Esophagus squamous epithelium (tissue), 5 donors: ENCODE data around the gene AREL1. TPM values are rescaled to one million over a fixed set of nuclear protein-coding genes. Genes with fewer than 3 reads are reported as not detected.
A peak's percentile ranks its signal among the peaks of the same experiment; 100 is the strongest.

Experiments used
- DNase-seq: peaks from one replicate; lab custom pipeline; 2025; lab: John Stamatoyannopoulos, UW
- H3K27ac ChIP-seq, 4 donors: fragments of 200-600 bp; sonication (generic); one replicate each; pipeline ENCODE4 v1.5.1; 2016 to 2019; ENCODE audit warnings: mild to moderate bottlenecking in 1 of 4
- H3K27me3 ChIP-seq, 4 donors: fragments of 200-600 bp; sonication (generic); 1 replicate in 3 of 4; 2 replicates in 1 of 4; pipeline versions ENCODE4 v1.5.1 to v1.6.0; 2017 to 2021; ENCODE audit warnings: antibody characterized with exemption in 1 of 4
- H3K36me3 ChIP-seq, 3 donors: fragments of 200-600 bp; sonication (generic); one replicate each; pipeline ENCODE4 v1.5.1; 2016 to 2019
- H3K4me1 ChIP-seq, 3 donors: fragments of 200-600 bp; sonication (generic); one replicate each; pipeline ENCODE4 v1.5.1; 2017 to 2019
- H3K4me3 ChIP-seq, 4 donors: fragments of 200-600 bp; sonication (generic); 1 replicate in 3 of 4; 2 replicates in 1 of 4; pipeline ENCODE4 v1.5.1; 2016 to 2019; ENCODE audit warnings: mild to moderate bottlenecking in 2 of 4, moderate library complexity in 1 of 4
- H3K9me3 ChIP-seq, 3 donors: fragments of 200-600 bp; sonication (generic); one replicate each; pipeline ENCODE4 v1.5.1; 2016 to 2019
- CTCF ChIP-seq, 6 experiments: fragments of 450-650 bp in 4 of 6; fragments of 200-600 bp in 2 of 6; sonication (generic) in 2 of 6; IDR thresholded peaks; one replicate each; pipeline ENCODE4 v1.5.1; 2016 to 2019; ENCODE audit warnings: antibody characterized with exemption in 6 of 6, mild to moderate bottlenecking in 4 of 6, moderate library complexity in 4 of 6
- POLR2A ChIP-seq, 4 donors: fragments of 450-650 bp; IDR thresholded peaks; one replicate each; pipeline ENCODE4 v1.6.1; 2017; ENCODE audit warnings: antibody characterized with exemption in 4 of 4, mild to moderate bottlenecking in 4 of 4, moderate library complexity in 3 of 4
- WGBS, 2 donors: methylation state at CpG; one replicate each; pipeline ENCODE4 v1.1.5; 2018; 5-methylcytosine and 5-hydroxymethylcytosine counted together
- intact Hi-C: fragments of 100-400 bp; cut with DNase I; formaldehyde crosslinking; loops from one replicate; pipeline ENCODE4 v1.15.0; 2022
- total RNA-seq, 4 donors: library from RNA; depleted of rRNA; stranded (reverse); fragments of >200 nt; gene quantifications; one replicate each; pipeline ENCODE4 v1.1.0, GENCODE V29; 2016
- donor health status: DM: yes; HTN: yes; CAD: no.

AREL1 gene
- total RNA-seq, 4 donors from 2014 or later = 17.0 to 21.6 (median 19.8) TPM

GRCh38 chr14:74693191-74693590 is 19.7 kb downstream of the AREL1 start:
- H3K27ac ChIP-seq = no peak overlapping the region
- H3K4me3 ChIP-seq = no peak overlapping the region
- TF ChIP-seq POLR2A (IDR thresholded peaks at IDR 0.05) (no peak), CTCF (IDR thresholded peaks at IDR 0.05) (no peak)
- no peaks in the 10 kb centered on the region for H3K27me3 ChIP-seq
- intact Hi-C loops = no loop called here
- peaks cover 0 to 53% (median 3%) of the 10 kb centered on the region in 3 donors for H3K36me3 ChIP-seq
- H3K4me1 ChIP-seq = no peaks in the 10 kb centered on the region
- WGBS, 2 donors = 86 to 89% methylated on average over 3 of the region's 3 CpGs
- no peak for DNase-seq
- H3K9me3 ChIP-seq = no peaks in the 10 kb centered on the region

- Histone ChIP-seq H3K36me3 (peaks cover 0 to 60% (median 3%) of the 10 kb centered on the region in 3 donors), H3K27ac (no peak overlapping the region), H3K4me1 (no peaks in the 10 kb centered on the region), H3K9me3 (no peaks in the 10 kb centered on the region), H3K27me3 (no peaks in the 10 kb centered on the region), H3K4me3 (no peak overlapping the region)
- DNase-seq = no peak
- 77 to 88% methylated on average over 2 of the region's 2 CpGs for WGBS, 2 donors
- intact Hi-C loops = no loop called here
- TF ChIP-seq POLR2A (IDR thresholded peaks at IDR 0.05) (no peak), CTCF (IDR thresholded peaks at IDR 0.05) (no peak)
Measured at GRCh38 chr14:74691456-74691855, 21.4 kb downstream of the AREL1 start.

- Histone ChIP-seq H3K4me1 (peaks cover 0 to 12% (median 0%) of the 10 kb centered on the region in 3 donors), H3K27ac (no peak overlapping the region), H3K36me3 (peaks cover 0 to 99% (median 12%) of the 10 kb centered on the region in 3 donors), H3K9me3 (no peaks in the 10 kb centered on the region), H3K27me3 (no peaks in the 10 kb centered on the region), H3K4me3 (no peak overlapping the region)
- TF ChIP-seq POLR2A (IDR thresholded peaks at IDR 0.05) = no peak
- no peak for TF ChIP-seq CTCF (IDR thresholded peaks at IDR 0.05)
- intact Hi-C loops = no loop called here
- no peak for DNase-seq
- WGBS, 2 donors = 79 to 83% methylated on average over 3 of the region's 3 CpGs
Measured at GRCh38 chr14:74685921-74686678, 26.8 kb downstream of the AREL1 start.

- intact Hi-C loops = no loop called here
- H3K27ac ChIP-seq = no peak overlapping the region
- no peak for DNase-seq
- peaks cover 0 to 12% (median 0%) of the 10 kb centered on the region in 3 donors for H3K4me1 ChIP-seq
- H3K27me3 ChIP-seq = no peaks in the 10 kb centered on the region
- H3K9me3 ChIP-seq = no peaks in the 10 kb centered on the region
- peaks cover 0 to 99% (median 9%) of the 10 kb centered on the region in 3 donors for H3K36me3 ChIP-seq
- no peak overlapping the region for H3K4me3 ChIP-seq
- TF ChIP-seq CTCF (IDR thresholded peaks at IDR 0.05) = no peak
- TF ChIP-seq POLR2A (IDR thresholded peaks at IDR 0.05) = no peak
- WGBS, 2 donors = 81 to 83% methylated on average over 2 of the region's 2 CpGs
Measured at GRCh38 chr14:74685056-74685455, 27.8 kb downstream of the AREL1 start.

GRCh38 chr14:74684434-74684833 is 28.4 kb downstream of the AREL1 start:
- 80 to 91% methylated on average over 10 to 12 of the region's 12 CpGs for WGBS, 2 donors
- Histone ChIP-seq H3K4me3 (no peak overlapping the region), H3K4me1 (peaks cover 0 to 12% (median 0%) of the 10 kb centered on the region in 3 donors), H3K9me3 (no peaks in the 10 kb centered on the region), H3K27me3 (no peaks in the 10 kb centered on the region), H3K27ac (no peak overlapping the region), H3K36me3 (peaks cover 0 to 99% (median 9%) of the 10 kb centered on the region in 3 donors)
- peak; percentile 11 for DNase-seq
- intact Hi-C loops = no loop called here
- TF ChIP-seq CTCF (IDR thresholded peaks at IDR 0.05) (no peak), POLR2A (IDR thresholded peaks at IDR 0.05) (no peak)
